ENCODE results near the gene SLC45A2.
A peak's percentile ranks its signal among the peaks of the same experiment; 100 is the strongest.

Gene SLC45A2

DNA sequence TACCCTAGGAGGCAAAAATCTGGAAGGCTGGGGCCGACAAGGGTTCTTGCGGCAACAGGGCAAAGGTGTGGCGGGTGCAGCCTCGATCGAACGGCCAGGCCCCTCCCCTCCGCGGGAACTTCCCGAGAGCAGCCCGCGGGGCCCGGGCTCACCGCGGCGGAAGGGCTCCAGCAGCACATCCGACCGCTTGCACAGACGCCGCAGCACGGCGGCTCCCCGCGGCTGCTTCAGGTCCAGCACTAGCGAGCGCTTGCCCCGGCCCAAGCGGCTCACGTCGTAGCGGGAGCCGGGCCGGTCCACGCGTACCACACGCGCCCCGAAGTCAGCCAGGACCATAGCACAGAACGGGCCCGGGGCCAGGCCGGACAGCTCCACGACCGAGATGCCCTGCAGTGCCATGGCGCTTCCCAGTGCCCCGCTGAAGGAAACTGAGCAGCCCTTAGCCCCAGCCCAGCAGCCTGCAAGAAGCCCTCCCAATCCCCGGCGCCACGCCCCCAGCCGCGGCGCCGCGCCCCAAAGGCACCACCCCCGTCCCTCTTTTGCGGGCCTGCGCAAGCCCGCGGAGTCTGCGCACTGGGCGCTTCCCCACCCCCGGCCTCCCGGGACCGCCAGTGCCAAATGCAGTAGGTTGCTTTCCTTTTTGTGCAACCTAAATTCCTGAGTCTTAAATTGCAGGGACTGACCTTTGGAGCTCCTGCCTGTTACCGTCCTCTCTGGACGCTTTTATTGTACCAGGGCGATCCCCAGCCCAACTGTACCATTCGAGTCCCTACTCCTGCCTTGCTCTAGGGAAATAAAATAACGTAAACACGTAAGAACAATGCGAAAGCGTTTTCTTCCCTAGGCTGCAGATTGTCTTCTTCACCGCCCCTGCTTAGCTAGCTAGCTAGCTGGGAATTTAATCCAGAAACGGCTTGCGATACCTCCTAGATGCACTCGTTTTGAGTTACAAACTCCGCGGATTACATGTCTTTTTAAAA lies 23.4 kb upstream of the SLC45A2 start, which contains the start of gene AMACR:
Gene AMACR (minus strand): TSS at position 430 of the 980 bp plus-strand sequence. CDS start 31 bp downstream, at position 399.
- peak; percentile 89 for DNase-seq (ENCODE audit: low read depth)

DNA sequence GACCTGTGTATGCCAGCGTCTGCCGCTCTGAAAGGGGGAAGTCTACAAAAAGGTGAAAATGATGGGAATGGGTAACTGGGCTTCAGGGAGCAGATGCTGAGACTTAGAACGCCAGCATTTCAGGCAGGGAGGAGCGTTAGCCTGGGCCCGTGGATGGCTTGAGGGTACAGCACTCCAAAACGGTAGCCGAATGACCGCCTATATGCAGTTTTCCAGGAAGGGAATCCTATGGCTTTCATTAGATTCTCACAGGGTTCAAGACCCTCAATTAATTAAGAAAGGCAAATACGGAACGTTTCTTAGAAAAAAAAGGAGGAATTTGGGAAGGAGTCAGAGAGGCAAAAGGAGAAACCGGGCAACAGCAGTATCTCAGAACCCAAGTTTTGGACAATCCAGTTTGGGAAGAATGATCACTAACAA lies 22.7 kb upstream of the SLC45A2 start:
- no peak for DNase-seq (ENCODE audit: low read depth)

DNA sequence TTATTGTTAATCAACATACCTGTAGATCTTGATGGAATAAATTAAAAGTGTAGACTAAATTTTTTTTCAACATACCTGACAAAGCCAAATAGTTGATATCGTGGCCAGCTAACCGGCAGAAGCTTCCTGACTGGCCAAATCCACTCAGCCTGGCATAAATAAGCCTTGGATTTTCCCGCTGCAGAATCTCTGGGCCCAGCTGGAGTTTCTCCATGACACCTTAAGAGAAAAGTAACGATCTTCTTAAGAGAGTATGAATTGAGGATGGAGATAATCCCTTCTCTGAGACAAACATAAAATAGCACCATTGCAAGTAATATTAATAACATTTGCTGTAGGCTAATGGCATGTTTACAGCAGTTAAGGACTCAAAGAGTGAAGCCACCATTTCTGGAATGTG lies 21.2 kb upstream of the SLC45A2 start:
- DNase-seq (ENCODE audit: low read depth) = no peak

DNA sequence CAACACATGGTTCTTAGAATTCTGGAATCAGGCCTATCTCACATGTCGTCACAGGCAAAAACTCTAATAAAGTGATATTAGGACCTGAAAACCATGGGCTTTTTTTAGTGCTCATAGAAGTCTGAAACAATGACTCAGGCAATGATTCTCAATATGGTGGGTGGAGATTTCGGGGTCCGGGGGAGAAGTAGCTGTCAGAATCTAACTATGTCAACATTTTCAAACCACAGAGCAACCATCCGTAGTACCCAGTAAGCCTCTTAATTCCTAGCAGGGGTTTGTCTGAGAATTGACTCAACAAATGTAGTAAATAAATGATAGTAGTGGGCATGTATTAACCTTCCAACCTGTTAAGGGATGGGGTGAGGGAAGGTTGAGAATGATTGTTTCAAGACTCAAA lies 20.7 kb upstream of the SLC45A2 start:
- DNase-seq (ENCODE audit: low read depth) = no peak

DNA sequence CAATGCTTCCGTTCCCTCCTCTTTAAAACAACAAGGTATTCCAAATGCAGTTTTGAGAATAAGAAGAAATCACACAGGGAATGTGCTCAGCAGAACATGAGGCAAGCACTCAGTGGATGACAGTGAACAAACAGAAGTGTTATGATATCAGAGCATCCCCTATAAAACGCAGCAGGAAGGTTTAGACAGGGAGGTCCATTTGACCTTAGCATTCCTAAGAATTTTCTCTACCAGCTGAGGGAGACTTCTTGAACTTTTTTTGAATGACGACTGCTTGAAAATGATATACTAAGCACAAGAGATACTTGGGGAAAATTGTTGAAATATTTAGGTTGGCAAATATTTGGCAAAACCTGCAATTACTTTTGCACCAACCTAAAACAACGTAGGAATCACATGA lies 19.4 kb upstream of the SLC45A2 start:
- no peak for DNase-seq (ENCODE audit: low read depth)

DNA sequence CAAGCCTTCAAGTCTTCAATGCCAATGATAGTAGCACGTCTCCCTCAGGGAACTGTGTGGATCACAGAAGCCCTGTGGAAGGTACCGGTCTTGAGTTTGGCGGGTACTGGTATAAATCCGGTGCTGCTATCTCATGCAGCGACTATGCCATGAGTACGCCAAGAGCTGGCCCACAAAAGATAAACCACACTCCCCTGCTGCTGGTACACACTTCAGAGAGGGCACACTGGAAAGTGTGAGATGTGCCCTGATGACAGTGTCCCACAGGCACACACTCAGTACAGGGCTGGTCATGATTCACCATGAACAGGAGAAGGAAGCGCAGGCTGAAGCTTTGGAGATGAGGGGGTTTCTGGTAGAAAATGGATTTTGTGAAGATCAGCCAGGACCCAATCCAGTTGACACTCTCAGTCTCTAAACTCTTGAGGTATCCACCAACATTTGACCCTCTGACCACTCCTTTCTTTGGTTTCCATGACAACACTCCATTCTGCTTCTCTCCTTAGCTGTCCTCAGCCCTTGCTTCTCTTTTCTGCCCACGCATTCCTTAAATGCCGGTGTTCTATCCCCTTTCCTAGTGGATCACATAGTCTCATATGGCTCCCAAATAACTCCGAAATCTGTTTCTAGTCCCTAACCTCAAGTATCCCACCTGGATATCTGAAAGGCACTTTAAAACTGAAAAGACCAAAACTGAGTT lies 18.3 kb upstream of the SLC45A2 start:
- DNase-seq (ENCODE audit: low read depth) = no peak

DNA sequence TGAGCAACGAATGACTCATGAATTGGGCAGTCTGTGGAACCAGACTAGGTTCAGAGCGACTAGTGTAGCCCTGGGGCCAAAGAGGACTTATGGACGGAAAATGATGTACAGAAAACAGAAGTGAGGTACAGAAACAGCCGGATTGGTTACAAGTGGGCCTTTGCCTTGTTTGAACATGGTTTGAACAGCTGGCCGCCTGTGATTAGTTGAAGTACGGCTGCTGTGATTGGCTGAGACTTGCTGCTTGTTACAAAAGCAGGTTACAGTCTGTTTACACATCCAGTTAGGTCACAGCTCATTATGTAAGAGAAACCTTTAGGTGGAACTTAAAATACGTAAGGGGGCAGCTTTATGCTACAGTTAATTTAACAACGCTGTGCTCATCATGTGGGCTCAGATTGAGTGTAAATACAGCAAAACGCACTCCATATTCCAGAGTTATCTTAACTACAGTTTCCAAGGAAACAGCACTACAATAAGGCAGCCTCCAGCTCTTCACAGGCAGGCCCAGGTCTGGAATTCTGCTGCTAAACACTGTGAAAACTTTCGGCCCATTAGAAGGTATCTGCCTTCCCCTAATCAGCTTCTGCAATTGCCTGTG lies 16.8 kb upstream of the SLC45A2 start:
- no peak for DNase-seq (ENCODE audit: low read depth)

DNA sequence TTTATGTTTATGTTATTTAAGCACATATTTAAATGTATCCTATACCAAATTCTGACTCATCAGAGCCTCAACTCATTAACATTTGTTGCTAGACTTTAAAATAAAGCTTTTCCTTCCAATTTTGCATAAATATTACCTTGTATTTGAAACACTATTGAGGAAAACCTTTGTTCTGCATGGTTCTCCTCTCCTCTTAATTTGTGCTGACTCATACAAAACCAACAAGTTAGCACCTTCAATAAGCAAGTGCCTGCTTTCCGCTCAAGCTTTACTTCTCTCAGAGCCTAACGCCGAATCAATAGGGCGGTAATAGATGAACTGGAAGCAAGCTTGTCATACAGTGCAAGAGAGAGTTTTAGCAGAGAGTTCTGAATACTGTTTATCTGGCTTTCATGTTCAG lies 15.5 kb upstream of the SLC45A2 start:
- DNase-seq (ENCODE audit: low read depth) = no peak

DNA sequence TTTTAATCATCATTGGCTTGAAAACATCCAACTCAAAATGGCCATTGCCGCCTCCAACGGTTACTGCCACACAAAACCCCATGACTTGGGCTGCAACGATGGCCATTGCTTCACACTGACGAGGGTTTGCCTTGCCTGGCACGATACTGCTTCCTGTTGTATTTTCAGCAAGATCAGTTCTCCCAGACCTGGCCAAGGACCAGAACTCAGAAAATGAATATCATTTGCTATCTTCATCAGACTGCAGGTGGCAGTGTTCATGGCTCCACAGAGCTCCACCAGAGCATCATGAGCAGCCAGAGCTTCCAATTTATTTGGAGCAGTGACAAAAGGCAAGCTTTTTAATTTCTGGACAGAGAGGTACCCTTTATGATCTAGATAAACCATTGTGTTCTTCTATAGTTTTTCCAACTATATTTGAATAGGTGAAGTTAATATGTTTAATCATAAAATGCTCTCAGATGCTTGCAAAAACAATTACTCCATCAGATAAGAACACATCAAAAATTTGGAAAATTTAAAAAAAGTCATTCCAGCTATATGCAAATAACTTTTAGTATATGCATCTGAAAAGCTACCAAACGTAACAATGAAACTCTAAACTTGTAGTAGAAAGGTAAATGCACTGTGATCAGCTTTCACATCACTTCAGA lies 13.0 kb upstream of the SLC45A2 start:
- DNase-seq (ENCODE audit: low read depth) = no peak

DNA sequence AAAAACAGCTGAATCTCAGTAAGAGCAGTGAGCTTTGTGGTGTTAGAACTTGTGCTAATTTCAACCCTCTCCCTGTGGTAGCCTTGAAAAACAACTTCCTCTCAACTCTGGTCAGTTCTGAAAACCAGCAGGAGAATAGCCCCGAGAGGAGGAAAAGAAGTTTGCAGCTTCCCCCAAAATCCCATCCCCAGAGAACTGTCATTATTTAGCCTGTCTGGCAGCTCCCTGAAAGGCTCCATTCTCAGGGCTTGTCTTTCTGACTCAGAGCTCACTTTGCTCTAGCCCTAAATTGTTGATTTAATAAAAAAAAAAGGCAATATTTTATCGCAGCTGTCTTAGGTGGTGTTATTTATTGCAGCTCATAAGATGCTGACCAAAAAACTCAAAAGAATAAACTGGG lies 11.4 kb upstream of the SLC45A2 start:
- DNase-seq (ENCODE audit: low read depth) = no peak

DNA sequence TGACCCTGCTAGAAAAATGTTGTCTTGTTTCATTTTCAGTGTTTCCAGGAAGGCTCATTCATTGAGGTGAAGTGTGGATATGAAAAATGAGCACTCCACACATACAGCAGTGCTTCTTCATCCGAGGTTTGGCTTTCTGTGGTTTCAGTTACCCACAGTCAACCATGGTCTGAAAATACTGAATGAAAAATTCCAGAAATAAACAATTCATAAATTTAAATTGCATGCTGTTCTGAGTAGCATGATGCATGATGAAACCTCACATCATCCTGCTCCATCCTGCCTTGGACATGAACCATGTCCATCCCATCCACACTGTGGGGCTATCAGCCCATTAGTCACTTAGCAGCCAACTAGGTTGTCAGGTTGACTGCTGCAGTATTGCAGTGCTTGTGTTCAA lies 10.4 kb upstream of the SLC45A2 start:
- DNase-seq (ENCODE audit: low read depth) = no peak

DNA sequence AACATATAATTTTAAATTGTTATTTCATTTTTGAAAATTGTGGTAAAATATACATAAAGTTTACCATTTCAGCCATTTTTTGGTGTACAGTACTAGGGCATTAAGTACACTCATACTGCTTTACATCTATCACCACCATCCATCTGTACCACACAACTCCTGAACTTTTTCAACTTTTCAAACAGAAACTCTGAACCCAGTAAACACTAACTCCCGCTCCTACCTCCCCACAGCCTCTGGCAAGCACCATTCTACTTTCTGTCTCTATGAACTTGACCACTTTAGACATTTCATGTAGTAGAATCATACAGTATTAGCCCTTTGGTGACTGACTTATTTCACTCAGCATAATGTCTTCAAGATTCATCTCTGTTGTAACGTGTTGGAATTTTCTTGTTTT lies 8.4 kb upstream of the SLC45A2 start:
- no peak for DNase-seq (ENCODE audit: low read depth)

DNA sequence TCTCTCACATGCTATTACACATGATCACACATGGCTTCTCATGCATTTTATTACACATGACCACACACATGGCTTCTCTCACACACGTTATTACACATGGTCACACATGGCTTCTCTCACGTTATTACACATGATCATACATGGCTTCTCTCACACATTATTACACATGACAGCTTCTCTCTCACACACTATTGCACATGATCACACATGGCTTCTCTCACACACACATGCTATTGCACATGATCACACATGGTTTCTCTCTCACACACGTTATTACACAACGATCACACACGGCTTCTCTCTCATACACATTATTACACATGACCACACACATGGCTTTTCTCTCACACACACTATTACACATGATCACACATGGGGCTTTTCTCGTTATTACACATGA lies 954 bp upstream of the SLC45A2 start:
- no peak for DNase-seq (ENCODE audit: low read depth)

DNA sequence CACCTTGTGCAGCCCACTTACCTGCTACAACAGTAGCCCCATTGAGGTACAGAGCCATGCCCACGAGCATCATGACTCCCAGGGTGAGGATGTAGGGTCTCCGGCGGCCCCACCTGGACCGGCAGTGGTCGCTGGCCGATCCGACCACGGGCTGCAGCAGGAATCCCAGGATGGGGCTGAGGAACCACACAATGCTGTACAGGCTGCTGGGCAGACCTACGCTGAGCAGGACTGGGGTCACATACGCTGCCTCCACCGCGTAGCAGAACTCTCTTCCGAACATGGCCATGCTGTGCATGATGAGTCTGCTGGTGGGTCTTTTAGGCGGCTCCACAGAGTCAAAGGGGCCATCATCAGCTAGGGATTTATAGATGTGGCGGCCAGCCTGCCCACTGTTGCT lies 315 bp downstream of the SLC45A2 start:
- DNase-seq (ENCODE audit: low read depth) = no peak

DNA sequence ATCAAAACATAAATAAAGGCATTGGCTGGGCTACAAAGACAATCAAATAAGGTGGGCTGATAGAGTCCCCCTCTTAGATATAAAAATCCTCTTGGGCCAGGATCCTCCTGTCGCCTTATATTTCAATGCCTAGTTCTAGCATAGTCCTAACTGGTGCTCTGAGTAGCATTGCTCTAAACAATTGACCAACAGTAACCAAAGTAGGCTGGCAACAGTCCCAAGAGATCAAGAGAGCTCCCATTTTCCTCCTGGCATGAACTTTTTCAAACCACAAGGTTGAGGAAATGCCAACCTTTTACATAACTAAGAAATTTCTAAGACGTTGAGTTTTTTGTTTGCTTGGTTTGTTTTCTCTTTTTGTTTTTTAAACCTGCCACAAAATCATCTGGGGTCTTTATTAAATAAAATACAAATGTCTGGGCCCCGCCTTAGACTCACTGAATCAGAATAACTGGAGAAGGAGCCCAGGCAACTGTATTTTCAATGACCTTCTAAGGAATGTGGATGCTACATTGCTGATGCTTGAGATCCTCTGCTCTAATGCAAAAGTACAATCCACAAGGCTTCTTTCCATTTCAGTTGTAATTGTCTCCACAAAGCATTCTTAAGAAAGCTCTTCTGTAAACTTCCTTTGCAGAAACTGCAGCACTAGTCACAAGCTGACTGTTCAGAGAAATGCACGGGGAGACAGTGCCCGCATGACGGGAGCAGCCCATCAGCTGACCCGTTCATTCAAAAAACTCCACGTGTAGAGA lies 2.9 kb downstream of the SLC45A2 start:
- no peak for DNase-seq (ENCODE audit: low read depth)

DNA sequence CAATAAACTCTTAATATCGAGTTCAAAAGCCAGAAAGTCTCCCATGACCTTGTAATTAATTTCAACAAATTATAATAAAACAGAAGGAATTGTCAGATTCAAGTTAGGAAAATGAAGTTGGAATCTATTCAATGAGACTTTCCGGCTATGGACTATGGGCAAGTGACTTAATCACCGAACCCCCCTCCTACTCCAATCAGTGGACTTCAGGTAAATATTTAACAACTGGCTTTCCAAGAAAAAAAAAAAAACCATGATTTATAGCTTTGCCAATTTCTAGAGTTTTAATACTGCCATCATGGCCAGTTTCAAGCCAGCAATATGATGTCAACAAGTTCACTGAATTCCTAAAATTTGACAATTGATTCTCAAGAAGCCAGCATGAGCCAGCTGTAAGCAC lies 4.5 kb downstream of the SLC45A2 start:
- no peak for DNase-seq (ENCODE audit: low read depth)

DNA sequence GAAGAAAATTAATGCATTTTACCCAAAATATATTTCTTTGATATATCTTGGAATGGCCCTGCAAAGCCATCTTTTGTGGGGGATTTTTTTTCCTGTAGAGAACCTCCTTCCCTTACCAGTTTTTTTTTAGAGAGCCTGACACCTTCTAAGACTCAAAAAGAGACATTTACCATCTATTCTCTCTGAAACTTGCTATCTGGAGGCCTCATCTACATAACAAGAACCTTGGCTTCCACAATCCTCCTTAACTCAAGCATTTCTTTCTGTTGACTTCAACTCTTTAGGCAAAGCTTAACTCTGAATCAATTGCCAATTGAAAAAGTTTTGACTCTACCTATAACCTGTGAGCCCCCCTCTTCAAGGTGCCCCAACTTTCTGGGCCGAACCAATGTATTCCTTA lies 6.2 kb downstream of the SLC45A2 start:
- DNase-seq (ENCODE audit: low read depth) = no peak

DNA sequence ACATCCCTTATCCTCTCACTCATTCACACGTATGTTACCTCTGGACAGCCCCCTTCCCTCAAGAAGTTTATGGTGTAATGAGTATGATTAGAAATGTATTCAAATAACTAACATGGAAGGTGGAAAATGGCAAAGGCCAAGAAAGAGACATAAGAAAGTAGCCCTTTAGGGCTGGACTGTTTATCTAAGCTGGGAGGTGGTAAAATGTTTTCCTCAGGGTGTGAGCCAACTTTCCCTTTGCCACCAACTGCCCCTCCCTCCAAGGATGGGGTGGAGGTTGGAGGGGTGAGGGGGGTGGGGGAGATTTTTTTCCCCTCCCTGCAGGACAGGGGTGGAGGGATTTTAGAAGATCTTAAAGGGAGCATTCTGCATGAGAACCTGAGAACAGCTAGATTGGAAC lies 8.2 kb downstream of the SLC45A2 start:
- DNase-seq (ENCODE audit: low read depth) = no peak

DNA sequence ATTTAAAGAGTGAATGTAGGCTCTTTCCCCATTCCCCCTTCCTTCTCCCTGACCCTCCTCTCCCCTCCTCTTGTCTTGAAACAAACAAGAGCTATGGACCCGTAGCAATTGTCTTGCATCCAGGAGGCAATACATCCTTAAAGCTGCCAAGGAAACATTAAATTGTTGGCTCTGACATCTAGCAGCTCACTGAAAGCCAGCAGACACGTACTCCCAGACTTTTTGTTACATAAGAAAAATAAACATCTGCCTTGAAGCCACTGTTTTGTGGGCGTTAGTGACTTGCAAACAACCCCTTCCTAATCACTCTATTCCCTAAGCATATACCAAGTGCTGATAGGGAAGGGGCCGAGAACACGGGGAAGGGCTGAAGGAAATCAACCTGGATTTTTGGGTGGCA lies 8.6 kb downstream of the SLC45A2 start:
- no peak for DNase-seq (ENCODE audit: low read depth)

DNA sequence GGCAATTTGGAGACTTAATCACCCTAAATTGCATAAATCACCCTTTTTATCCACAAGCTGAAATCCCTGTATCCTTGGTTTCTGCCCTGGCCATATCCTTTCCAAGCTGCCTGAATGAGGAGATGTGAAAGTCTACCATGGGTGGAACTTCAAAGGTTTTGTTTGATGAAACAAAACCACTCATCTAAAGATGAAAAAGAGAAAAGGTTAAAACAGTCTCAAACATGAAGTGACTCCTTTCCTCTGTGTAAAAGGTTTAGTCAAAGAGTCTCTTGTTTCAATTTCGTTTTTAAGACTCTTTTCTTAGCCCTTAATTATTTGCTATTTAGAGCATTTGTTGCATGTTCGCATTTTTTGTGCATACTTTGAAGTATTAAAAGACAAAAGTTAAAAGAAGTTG lies 11.2 kb downstream of the SLC45A2 start:
- DNase-seq (ENCODE audit: low read depth) = no peak

DNA sequence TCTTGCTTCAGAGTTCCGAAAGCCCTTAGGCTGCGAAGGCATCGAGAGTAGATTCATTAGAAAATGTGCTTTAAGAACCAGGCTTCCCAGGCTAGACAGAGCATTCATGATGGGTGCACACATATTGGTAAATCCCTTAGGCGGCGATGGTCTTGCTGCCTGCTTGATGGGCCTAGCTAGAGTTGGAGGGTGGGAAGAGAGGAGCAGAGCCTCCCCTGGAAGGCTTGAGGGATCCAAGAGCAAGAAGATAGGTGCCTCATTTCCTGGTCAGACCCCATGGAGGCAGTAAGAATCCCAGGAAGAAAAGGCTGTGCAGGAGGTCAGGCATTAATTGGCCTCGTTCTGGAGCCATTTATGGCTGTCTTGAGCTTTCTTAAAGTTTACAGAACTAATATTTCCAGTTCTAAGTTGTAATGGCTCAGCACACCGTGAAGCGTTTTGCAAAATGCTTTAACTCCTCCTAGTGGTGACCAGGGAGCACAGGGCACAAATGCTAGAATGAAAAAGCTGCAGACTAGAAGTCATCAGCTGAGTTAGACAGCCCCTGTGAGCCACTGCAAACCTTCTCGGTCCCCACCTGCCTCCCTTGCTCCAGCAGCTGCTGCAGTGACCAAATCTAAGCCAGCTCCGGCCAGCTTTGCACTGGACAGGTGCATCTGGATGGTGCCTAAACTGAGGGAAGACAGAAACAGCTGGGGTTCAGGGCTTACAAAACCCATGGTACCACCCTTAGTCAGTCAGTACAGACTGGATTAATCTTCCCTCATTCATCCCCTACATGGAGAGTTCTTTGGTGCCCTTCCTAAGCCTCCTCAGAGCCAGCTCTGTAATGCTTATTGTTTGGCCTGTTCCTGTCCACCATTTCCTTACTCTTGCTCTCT lies 14.7 kb downstream of the SLC45A2 start:
- no peak for DNase-seq (ENCODE audit: low read depth)
